Adrenal gland (tissue), 5 donors: Measurements from ENCODE around the gene NEDD8.

ENCODE experiments used
- CTCF ChIP-seq, 6 experiments: fragments of 450-650 bp in 4 of 6; fragments of 200-600 bp in 2 of 6; sonication (generic) in 1 of 6; IDR thresholded peaks; 1 replicate in 5 of 6; 2 replicates in 1 of 6; pipeline versions ENCODE4 v1.5.1 to v1.8.0; 2016 to 2021; ENCODE audit warnings: antibody characterized with exemption in 6 of 6, mild to moderate bottlenecking in 2 of 6, moderate library complexity in 1 of 6
- POLR2A ChIP-seq, 2 donors: fragments of 450-650 bp; IDR thresholded peaks; one replicate each; pipeline ENCODE4 v1.6.1; 2017; ENCODE audit warnings: antibody characterized with exemption in 2 of 2, mild to moderate bottlenecking in 2 of 2, moderate library complexity in 1 of 2
- donor health status: DM: no; HTN: no; CAD: no.

- TF ChIP-seq CTCF (IDR thresholded peaks at IDR 0.05) = no peak
- no peak for TF ChIP-seq POLR2A (IDR thresholded peaks at IDR 0.05)
These were observed 4.7 kb upstream of the NEDD8 start for GRCh38 chr14:24236689-24237462.
